Right ventricle myocardium inferior (tissue), 1 donor: ENCODE results near the gene TOP3A. TPM values are rescaled to one million over a fixed set of nuclear protein-coding genes. Genes with fewer than 3 reads are reported as not detected.

Source experiments
- ATAC-seq: fragments of 200-7000 bp; cut with Tn5 transposase; one replicate; pipeline ENCODE4 v1.9.1; 2020; ENCODE audit warnings: mild to moderate bottlenecking, moderate library complexity
- DNase-seq: peaks from one replicate; pipeline ENCODE4 v3.0.0; 2021; ENCODE audit errors: missing footprints
- intact Hi-C: fragments of 100-400 bp; cut with DNase I; formaldehyde crosslinking; loops from one replicate; pipeline ENCODE4 v1.11.0; 2022
- total RNA-seq: library from RNA; stranded (reverse); fragmentation: NEBNext Ultra II Directional; extraction: Animal tissue kit (Norgen Biotek cat#: 25700); gene quantifications from one replicate; pipeline ENCODE4 v1.2.1, GENCODE V29; 2021
- donor health status: DM: no; HTN: yes; CAD: no; lungs with severe emphysema.

The TOP3A gene
- total RNA-seq, 1 donor from 2014 or later: 10.4 TPM

DNA sequence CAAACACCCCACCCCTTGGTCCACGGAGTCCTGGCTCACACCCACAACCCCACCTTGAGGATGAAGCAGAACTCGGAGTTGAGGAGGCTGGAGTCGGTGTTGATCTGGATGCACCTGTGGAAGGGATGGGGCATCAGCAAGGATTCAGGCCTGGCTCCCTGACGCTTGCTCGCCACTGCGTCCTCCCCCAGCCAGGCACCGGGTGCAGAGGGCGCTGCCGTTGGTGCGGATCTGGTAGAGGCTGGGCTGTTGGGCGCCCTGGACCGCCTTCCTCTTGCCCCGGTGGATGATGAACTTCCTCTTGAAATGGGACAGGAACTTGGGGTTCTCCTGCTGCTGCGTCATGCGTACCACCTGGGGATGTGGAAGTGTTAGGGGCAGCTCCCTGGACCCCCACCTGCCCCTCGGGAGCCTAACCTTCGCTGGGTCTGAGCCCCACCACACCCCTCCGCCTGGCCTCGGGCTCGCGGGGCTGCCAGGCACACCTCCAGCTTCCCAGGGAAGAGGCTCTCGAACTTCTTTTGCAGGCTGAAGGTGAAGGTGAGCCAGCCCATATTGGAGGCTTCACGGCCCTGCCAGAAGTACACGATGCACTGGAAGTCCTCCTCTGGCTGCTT, 68.6 kb downstream of the TOP3A start:
- intact Hi-C loops: no loop called here
- ATAC-seq: no peak
- DNase-seq: no peak

DNA sequence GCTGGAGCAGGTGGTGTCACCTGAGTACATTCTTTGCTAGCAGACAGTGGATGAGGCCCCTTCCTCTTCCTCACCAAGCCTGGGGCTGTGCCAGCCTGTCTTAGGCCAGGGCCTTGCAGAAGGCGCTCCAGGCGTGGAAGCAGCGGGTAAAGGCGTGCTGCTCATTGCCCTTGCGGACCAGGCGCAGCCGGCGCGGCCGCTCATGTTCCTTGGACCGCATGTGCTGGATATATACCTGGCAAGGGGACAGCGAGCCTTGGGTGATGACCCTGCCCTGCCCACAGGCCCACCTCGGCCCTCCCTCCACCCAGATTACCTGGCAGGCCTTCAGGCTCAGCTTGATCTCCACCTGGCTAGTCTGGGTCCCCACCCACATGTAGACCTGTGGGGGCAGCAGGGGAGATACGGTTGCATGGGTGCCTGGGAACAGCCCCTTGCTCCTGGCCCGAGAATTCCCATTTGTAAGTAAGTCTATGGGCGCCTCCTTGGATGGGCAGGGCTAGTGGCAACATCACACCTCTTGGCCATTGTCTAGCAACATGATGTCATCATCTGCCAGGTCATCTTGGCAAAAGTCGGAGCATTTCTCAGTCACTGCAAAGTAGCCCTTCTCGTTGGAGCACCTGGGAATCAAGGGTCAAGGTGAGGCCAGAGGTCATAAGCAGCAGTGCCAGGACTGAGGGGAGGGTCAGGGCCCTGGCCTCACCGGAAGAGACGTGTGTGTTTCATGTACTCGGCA, 69.6 kb downstream of the TOP3A start:
- intact Hi-C loops: no loop called here
- DNase-seq: no peak
- no peak for ATAC-seq

DNA sequence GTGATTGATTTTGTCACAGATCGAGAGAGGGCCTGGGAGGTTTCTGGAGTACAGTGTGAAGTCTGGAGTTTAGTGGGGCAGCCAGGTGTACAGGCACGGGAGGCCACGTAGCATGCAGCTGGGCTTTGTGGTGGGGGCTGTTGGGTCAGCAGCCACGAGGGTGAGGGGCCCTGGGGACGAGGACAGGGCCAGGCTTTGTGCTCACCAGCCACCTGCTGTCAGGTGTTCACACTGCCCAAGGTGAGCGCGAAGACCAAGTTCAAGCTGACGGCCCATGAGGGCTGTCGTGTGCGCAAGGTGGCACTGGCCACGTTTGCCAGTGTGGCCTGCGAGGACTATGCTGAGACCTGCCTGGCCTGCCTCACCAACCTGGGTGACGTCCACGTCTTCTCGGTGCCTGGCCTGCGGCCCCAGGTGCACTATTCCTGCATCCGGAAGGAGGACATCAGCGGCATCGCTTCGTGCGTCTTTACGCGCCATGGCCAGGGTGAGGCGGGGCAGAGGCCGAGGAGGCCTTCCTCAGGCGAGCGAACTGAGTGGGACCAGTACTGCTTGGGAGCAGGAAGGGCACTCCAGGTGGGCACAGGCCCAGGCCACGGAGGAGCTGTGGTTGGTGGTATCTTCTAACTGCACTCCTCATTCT, 73.4 kb downstream of the TOP3A start:
- DNase-seq: no peak
- no peak for ATAC-seq
- intact Hi-C loops: no loop called here

DNA sequence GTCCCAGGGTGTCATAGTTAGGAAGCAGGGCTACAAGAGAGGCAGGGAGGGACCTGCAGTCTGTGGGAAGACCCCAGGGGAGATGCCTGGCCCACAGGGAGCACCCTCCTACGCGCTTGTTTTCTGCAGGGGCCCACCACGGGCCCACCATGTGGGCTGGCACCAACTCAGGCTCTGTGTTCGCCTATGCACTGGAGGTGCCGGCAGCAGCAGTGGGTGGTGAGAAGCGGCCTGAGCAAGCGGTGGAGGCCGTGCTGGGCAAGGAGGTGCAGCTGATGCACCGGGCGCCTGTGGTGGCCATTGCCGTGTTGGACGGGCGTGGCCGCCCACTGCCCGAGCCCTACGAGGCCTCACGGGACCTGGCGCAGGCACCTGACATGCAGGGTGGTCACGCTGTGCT, 74.3 kb downstream of the TOP3A start:
- ATAC-seq (no peak), DNase-seq (no peak)

DNA sequence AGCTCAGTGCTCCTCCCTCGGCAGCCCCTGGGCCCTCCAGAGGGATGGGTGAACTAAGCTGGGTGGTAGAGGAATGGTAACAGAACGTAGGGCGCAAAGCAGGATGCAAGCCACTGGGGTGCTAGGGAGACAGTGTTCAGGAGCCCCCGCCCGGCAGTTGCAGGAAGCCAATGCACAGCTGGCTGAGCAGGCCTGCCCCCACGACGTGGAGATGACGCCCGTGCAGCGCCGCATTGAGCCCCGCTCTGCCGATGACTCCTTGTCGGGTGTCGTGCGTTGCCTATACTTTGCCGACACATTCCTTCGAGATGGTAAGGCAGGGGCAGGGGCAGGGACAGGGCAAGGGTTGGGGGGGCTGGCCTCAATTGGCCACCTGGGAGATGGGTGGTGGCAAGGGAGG, 76.5 kb downstream of the TOP3A start:
- ATAC-seq (no peak), DNase-seq (no peak)
- intact Hi-C loops: no loop called here

More for the DNA sequence above, 74.3 kb downstream of the TOP3A start:
- intact Hi-C loops: no loop called here

DNA sequence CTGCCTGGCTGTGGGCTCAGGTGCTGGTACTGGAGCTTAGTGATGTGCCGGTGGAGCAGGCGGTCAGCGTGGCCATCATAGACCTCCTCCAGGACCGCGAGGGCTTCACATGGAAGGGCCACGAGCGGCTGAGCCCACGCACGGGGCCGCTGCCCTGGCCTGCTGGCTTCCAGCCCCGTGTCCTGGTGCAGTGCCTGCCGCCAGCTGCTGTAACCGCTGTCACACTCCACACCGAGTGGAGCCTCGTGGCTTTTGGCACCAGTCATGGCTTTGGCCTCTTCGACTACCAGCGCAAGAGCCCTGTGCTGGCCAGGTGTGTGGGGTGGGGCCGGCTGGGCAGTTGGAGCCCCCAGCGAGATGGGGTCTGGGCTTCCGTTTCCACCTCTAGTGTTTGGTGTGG, 77.3 kb downstream of the TOP3A start:
- intact Hi-C loops: no loop called here

DNA sequence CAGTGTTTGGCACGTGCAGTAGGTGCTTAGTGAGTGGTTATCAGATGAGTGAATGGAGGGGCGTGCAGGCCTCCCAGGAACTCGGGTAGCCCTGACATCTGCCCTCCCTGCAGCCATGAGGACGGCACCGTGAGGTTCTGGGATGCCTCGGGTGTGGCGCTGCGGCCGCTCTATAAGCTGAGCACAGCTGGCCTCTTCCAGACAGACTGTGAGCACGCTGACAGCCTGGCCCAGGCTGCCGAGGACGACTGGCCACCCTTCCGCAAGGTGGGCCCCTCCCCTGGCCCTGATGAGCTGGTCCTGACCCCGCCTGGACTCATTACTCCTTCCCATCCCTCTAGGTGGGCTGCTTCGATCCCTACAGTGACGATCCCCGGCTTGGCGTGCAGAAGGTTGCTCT, 78.3 kb downstream of the TOP3A start:
- DNase-seq (no peak), ATAC-seq (no peak)
- intact Hi-C loops: no loop called here

More for the DNA sequence above, 77.3 kb downstream of the TOP3A start:
- DNase-seq (no peak), ATAC-seq (no peak)

DNA sequence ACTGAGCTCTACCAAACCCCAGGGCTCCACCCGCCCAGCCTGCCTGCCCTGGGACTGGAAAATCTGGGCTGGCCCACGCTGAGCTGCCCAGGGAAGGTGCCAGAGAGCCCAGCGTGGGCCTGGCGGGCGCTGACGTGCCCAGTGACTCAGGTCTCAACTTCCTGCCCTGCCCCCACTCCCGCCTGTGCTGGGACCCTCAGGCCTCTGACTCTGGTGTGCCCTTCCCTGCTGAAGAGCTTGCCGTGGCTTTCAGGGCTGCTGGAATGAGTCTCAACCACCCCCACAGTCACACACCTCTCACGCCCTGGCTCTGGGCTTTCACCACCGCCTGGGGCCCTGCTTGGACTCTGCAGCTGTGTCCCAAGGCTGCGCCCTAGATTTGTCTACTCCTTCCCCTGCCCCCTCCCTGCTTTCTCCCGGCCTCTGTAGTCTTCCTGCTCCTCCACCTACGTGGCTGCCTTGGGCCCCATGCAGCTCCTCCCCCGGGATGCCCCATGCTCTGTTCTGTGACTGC, 79.0 kb downstream of the TOP3A start:
- ATAC-seq (no peak), DNase-seq (no peak)
- intact Hi-C loops: no loop called here

DNA sequence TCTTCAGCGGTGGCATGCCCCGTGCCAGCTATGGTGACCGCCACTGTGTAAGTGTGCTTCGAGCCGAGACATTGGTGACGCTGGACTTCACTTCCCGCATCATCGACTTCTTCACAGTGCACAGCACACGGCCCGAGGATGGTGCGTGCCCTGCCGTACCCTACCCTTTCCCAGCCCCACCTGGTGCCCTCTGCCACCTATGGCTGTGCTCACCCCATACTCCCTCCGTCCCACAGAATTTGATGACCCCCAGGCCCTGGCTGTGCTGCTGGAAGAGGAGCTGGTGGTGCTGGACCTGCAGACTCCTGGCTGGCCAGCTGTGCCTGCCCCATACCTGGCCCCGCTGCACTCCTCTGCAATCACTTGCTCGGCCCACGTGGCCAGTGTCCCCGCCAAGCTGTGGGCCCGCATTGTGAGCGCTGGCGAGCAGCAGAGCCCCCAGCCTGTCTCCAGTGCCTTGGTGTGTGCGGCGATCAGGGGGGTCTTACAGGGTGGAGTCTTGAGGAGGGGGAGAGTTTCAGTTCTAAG, 79.9 kb downstream of the TOP3A start:
- ATAC-seq: no peak
- no peak for DNase-seq
- intact Hi-C loops: no loop called here

DNA sequence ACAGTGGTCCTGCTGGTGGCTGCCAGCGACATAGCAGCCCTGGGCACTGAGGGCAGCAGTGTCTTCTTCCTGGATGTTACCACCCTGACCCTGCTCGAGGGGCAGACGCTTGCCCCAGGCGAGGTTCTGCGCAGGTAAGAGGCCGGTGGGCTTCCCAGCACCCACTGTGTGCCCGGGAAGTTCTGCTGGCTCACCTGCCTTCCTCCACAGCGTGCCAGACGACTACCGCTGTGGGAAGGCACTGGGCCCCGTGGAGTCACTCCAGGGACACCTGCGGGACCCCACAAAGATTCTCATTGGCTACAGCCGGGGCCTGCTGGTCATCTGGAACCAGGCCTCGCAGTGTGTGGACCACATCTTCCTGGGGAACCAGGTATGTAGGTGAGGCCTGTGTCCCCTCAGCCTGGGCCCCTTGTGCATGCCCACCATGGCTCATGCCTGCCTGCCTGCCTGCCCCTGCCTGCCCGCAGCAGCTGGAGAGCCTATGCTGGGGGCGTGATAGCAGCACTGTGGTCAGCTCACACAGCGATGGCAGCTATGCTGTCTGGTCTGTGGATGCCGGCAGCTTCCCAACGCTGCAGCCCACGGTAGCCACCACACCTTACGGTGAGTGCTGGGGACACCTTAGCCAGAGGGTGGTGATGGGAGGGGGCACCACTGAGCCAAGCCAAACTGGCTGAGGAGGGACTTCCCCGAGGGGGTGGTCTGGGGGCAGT, 80.8 kb downstream of the TOP3A start:
- intact Hi-C loops: no loop called here
- no peak for ATAC-seq
- DNase-seq: no peak

DNA sequence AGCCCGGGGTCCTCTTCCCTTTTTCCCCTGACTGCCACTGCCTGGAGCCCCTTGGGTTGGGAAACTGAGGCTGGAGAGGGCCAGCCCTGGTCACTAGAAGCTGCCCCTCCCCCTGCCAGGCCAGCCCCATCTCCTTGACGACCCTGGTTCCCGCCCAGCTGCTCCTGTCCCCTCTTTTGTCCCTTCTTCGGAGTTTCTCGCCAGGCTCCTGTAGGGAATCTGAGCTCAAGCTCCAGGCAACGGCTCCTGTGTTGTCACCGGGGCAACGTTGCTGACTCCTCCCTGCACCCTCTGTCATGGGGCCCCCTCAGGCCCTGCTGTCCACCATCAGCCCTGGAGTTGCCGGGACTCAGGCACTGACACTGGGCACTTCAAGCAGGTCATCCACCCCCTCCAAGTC, 83.6 kb downstream of the TOP3A start:
- no peak for ATAC-seq
- intact Hi-C loops: no loop called here
- DNase-seq: peak; percentile 9

DNA sequence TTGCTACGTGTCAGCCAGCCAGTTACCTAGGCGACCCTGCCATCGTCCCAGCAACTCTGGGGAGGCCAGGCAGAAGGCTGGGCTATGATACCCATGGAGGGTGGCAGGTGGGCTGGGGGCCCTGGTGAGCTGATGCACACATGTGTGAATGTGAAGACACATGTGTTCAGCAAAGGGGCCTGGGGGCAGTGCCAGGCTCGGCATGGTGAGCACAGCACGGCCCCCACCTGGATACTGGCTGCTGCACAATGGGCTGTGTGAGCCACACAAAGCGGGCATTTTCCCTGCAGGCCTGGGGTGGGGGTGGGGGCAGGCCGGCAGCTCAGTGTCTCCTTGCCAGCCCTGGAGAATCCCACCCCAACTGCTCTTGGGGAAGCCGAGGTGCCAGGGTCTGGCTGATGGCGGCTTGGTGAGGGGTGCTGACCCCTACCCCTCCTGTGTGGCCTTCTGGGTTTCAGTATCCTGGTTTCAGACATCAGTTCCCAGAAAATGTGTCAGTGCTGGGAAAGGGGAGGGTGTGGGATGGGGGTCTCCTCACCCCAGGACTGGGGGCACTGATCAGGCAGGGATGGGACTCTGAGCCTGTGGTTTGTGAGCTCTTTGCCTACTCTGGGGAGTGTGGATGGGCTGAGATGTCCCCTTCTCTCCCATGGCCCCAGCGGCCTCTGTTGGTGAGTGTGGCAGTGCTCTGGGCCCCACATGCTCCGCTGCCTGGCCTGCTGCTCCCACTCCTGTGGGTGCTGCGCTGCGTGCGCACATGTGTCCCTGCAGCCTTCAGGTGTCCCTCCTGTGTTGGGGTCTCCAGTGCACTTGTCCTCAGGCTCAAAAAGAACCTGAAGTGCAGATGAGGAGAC, 84.3 kb downstream of the TOP3A start:
- ATAC-seq (no peak), DNase-seq (peak; percentile 44)
- intact Hi-C loops: no loop called here

DNA sequence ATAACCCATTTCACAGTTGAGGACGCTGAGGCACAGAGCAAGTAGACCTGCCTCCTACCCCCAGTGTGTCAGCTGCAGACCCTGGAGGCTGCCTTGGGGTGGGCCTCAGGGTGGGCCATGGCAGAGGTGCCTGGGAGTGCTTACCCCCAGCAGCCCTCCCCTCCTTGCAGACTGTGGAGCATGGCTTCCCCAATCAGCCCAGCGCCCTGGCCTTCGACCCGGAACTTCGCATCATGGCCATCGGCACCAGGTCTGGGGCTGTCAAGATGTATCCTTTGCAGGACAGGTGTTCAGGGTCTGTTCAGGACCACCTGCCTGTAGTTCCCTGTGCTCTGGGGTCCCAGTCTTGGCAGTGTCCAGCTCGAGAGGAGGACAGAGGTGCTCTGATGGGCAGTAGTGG, 85.0 kb downstream of the TOP3A start:
- no peak for ATAC-seq
- DNase-seq: peak; percentile 58
- intact Hi-C loops: no loop called here

DNA sequence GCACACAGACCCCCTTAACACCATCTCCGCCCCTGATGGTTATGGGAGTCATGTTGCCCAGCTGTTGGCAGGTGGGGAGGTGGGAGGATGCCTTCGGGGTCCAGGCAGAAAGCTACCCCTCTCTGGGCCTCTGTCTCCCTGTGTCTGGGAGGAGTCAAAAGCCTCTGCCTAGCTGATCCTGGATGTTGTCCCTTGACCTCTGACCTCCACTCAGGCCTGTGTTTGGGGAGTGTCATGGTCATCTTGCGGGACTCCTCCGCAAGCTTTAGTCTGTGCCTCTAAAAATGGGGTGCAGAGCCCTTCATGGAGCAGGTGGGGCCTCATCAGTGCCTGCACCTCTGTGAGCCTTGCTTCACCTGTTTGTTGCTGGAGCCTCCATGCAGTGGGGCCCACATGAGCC, 85.5 kb downstream of the TOP3A start:
- intact Hi-C loops: no loop called here
- ATAC-seq (no peak), DNase-seq (peak; percentile 23)

DNA sequence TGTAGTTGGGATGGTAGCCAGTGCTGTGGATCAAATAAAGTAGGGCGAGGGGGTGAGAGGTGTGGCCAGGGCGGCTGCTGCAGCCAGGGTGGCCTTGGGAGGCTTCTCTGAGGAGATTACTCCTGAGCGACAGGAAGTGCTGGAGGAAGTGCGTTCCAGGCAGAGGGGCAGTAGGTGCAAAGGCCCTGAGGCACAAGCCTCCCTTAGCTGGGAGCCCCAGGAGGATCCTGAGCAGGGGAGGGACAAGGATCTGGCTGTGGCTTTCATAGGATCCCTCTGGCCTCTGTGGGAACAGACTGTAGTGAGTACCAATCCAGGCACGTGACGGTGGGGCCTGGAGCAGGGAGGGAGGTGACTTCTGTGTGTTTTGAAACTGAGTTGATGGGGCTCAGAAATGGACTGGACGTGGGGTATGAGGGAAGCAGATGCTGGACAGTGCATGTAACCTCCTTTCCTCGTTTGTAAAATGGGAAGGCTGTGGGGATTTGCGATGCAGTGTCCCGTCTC, 86.6 kb downstream of the TOP3A start:
- DNase-seq (peak; percentile 4), ATAC-seq (no peak)
- intact Hi-C loops: no loop called here

DNA sequence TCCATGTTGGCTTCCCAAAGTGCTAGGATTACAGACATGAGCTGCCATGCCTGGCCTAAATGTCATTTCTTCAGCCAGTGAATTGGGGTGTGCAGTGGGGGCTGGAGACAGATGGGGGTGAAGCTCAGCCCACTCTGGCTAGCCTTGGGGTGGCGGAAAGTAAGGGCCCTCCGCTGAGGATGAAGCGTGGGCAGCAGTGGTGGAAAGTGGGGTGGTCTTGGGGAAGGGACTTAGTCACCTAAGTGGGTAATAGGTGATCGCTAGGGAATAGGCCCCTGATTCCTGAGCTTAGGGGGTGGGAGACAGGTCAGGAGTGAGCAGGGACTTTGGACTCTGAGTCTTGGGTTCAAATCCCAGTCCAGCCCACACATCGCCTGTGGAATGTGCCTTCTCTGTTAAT, 87.2 kb downstream of the TOP3A start:
- intact Hi-C loops: no loop called here
- DNase-seq: no peak
- no peak for ATAC-seq

DNA sequence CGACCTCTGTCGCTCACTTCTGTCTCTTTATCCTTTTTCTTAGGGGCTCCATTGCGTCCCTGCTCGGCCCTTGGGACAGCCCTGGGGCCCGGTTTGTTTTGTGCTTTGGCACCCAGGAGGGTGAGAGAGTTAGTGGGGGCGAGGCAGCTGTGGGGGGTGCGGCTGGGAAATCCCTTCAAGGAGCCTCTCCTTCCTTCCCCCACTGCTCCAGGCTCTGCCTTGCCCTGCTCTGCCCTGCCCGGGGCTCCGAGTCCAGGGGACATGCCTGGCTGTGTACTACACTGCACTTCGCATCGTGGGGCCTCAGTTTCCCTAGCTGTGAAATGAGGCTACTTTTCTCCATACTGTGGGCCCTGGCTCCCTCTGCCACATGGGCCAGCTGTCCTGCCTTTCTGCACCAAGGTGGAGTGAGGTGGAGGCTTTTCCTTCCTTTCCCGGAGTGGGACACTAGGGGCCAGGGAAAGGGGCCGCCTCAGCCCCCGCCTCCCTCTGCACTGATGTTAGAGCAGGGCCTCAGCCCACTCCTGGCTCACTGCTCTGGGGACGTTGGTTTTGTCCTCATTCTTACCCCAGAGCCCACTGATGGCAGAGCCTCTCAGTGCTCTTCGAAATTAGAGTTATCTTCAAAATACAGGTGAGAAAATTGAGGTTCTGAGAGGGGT, 88.4 kb downstream of the TOP3A start:
- ATAC-seq (no peak), DNase-seq (peak; percentile 32)
- intact Hi-C loops: no loop called here
